H1 (cell line): ENCODE data around the gene ENO4. TPM values are rescaled to one million over a fixed set of nuclear protein-coding genes. Genes with fewer than 3 reads are reported as not detected.

Experiments used
- CHD1 ChIP-seq: IDR thresholded peaks from 2 replicates; pipeline ENCODE4 v1.6.1; 2012; ENCODE audit warnings: low read depth, low read length, improper control_type of control experiment
- polyA plus RNA-seq, 7 experiments: library from polyadenylated mRNA; depleted of rRNA in 3 of 7; stranded (reverse) in 5 of 7; unstranded in 2 of 7; fragments of >200 nt in 5 of 7; fragments of 200-250 nt in 2 of 7; gene quantifications; 1 replicate in 5 of 7; 2 replicates in 1 of 7; 4 replicates in 1 of 7; pipeline versions ENCODE4 v1.2.1 to v1.2.3, GENCODE V29; 2011 to 2013; ENCODE audit warnings: missing spikeins in 2 of 7, mixed read lengths in 2 of 7
- total RNA-seq: library from RNA; stranded (reverse); fragmentation: NEBNext Ultra II Directional; extraction: Animal tissue kit (Norgen Biotek cat#: 25700); gene quantifications from 2 replicates; pipeline ENCODE4 v1.2.1, GENCODE V29; 2021
- TF ChIP-seq, protein P1 (sequence below): IDR thresholded peaks from 2 replicates; pipeline ENCODE4 v1.6.1; 2011; ENCODE audit warnings: low read depth, mild to moderate bottlenecking, low read length; ENCODE audit not compliant: insufficient read depth

Gene ENO4
- total and polyA plus RNA-seq, 2 of the 8 experiments (the other 6 are each of a cell fraction or from before 2014, with no cell fraction given): 0.77 TPM; not detected in 1

DNA sequence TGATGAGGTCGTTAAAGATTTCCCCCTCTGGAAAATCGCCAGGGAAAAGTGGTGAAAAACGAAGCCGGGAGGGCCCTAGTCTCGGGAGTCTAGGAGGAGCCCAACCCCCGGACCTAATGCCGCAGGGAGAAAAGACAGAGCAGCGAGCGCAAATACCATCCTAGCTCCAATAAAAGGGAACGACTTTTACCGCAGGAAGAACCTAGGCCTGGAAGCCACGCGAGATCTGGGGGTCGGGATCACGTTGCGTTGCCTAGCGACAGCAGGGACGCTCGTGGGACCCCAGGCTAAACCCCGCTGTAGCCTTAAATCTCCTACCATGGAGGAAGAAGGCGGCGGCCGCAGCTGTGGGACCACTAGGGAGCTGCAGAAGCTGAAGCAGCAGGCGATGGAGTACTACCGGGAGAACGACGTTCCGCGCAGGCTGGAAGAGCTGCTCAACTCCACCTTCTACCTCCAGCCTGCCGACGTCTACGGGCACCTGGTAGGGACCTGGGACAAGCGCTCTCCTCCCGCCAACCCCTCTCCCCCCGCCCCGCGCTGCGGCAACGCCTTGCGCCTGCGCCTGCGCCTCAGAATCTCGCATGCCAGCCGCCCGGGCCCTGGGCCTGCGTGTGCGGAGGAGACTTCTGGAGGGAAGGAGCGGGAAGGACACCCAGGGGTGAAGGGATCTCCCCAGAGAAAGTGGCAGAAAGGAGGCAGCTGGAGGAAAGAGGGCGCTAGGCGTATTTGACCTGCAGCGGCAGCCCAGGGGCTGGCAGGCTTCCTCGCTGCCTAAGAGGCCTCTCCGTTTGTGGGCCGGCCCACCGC lies at the start of gene ENO4 (continued):
- TF ChIP-seq, protein P1, sequence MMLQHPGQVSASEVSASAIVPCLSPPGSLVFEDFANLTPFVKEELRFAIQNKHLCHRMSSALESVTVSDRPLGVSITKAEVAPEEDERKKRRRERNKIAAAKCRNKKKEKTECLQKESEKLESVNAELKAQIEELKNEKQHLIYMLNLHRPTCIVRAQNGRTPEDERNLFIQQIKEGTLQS: no peak
- TF ChIP-seq CHD1: no peak
